GM18909 (cell line): ENCODE data around the gene PIAS1.
"Not testable (repeated sequence)": the region's sequence is repeated elsewhere in the genome, so short reads cannot be mapped to it uniquely, and the experiment has no call there.

Experiments
- ATAC-seq: cut with Tn5 transposase; IDR thresholded peaks from one replicate; pipeline ENCODE4 v1.9.1; 2021; ENCODE audit warnings: mild to moderate bottlenecking; ENCODE audit not compliant: unreplicated experiment, poor library complexity

Gene PIAS1

DNA sequence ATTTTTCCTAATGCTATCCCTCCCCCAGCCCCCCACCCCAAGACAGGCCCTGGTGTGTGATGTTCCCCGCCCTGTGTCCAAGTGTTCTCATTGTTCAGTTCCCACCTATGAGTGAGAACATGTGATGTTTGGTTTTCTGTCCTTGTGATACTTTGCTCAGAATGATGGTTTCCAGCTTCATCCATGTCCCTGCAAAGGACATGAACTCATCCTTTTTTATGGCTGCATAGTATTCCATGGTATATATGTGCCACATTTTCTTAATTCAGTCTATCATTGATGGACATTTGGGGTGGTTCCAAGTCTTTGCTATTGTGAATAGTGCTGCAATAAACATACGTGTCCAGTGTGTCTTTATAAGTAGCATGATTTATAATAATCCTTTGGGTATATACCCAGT is 117.9 kb downstream of the PIAS1 start:
- ATAC-seq: not testable (repeated sequence)

DNA sequence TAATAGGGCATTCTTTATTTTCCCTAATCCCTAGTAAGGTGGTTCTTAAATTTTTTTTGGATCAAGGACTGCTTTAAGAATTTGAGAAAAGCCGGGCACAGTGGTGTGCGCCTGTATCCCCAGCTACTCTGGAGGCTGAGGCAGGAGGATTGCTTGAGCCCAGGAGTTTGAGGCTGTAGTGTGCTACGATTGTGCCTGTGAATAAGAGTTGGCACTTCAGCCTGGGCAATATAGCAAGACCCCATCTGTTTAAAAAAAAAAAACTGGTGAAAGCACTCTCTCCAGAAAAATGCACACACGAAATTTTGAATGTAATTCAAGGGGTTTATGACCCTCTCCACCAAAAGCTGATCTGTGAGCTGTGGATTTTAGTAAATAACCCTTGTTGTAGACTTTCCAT is 119.0 kb downstream of the PIAS1 start:
- no peak for ATAC-seq

DNA sequence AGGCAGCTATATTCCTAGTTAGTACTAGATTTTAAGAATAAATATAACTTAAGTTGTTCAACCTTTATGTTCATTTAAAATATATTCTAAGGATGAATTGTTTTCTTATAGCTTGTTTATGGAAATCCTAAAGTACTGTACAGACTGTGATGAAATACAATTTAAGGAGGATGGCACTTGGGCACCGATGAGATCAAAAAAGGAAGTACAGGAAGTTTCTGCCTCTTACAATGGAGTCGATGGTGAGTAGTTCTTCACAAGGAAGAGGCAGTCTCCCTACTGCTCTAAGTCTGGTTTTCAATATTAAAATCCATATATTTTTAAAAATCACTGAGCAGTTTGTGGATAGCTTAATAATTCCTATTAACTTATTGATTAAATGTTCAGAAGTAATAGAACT is 121.4 kb downstream of the PIAS1 start:
- ATAC-seq: no peak

DNA sequence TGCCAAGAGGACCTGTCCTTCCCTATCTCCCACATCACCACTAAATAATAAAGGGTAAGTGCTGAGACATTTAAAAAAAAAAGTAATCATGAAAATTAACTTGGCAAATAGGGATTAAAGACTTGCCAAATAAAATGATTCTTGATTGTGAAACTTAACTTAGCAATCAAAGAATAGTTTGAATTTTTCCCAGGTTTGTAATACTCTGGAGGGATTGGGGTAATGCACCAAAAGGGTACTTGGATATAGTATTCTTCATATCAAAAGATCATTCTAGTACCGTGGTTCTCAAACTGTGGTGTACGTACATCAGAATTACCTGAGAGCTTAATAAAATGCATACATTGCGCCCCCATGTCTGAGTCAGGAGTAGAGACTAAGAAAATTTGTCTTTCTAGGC is 122.5 kb downstream of the PIAS1 start:
- ATAC-seq: no peak

DNA sequence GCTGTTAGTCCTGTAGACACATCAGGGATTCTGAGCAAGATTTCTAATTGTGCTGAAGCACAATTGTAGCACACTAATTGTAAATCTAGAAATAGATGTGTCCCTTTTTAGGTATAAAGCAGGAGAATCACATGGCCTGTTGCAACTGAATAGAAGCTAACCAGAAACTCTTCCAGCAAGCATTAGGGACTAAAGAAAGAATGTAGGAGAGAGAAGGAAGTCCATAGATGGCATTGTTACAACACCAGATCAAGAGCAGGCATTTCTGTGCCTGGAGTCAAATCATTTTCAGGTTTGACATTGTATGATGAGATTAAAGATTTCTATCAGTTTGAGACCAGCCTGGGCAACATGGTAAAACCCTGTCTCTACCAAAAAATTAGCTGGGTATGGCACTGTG is 123.6 kb downstream of the PIAS1 start:
- ATAC-seq: no peak

DNA sequence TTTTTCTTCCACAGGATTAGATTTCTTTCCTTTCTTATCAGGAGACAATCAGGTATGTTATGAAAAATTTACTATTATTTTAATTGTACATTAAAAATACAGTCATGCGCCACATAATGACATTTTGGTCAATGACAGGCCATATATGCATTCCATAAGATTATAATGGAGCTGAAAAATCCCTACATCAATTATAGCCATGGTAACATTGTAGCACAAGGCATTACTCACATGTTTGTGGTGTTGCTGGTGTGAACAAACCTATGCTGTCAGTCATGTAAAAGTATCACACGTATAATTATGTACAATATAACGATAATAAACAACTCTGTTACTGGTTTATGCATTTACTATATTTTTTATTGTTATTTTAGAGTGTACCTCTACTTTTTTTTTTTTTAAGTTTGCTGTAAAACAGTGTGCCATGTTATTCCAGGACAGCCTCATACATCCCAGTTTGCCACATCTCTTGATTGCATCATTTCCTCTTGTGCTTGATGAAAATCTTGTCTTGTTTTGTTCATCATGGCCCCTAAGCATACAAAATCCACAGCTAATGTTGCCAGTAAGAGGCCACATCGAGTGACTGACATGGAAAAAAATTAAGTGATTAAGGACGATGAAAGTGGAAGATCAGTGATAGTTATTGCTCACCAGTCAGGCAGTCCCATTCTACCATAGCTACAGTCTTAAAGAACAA is 129.7 kb downstream of the PIAS1 start:
- ATAC-seq: no peak

DNA sequence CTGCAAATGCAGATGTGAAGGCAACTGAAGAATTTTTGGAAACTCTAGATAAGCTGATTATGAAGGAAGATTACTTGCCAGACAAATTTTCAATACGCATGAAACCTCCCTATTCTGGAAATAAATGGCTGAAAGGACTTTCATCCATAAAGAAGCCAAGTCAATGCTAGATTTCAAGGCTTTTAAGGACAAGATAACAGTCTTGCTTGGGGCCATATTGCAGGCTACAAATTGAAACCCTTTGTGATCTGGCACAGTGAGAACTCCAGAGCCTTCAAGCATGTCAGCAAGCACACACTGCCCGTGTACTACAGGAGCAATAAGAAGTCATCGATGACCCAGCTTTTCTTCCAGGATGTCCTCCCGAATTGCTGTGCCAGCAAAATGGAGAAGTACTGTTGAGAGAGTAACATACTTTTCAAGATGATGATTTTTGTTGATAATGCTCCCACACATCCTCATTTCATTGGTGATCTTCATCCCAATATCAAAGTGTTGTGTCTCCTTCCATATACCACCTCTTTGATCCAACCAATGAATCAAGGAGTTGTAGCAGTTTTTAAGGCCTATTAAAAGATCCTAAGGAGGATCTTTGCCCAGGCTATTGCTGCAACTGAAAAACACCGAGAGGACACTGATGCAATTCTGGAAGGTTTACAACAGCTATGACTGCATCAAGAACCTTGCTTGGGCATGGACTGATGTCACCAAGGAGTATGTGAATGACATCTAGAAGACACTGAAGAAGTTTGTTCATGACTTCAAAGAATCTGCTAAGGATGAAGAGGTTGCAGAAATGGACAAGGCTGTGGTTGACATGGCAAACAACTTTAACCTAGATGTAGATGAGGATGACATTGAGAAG is 130.7 kb downstream of the PIAS1 start:
- ATAC-seq: no peak

DNA sequence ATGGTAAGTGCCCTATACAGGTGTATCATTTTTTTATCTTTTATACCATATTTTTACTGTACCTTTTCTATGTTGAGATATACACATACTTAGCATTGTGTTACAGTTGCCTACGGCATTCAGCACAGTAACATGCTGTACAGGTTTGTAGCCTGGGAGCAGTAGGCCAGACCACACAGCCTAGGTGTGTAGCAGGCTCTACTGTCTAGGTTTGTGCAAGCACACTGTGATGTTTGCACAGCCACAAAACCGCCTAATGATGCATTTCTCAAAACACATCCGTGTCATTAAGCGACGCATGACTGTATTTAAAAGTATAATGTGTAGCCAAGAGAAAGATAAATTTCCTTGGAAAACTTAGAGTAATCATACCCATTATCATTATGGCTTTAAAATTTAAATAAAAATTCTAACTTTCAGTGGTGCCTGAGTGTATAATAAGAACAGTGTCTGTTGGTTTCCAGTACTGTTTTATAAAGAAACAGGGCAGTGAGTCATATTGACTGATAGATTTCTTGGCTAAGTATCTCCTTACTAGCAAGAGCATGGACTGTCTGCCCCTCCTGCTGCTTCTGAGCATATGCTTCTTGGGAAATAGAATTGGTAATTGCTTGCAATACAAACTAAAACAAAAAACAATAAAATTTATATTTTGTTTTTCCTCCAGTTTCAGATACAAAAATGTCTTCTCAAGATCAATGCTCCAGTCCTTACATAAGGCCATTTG is 132.7 kb downstream of the PIAS1 start:
- ATAC-seq: no peak

DNA sequence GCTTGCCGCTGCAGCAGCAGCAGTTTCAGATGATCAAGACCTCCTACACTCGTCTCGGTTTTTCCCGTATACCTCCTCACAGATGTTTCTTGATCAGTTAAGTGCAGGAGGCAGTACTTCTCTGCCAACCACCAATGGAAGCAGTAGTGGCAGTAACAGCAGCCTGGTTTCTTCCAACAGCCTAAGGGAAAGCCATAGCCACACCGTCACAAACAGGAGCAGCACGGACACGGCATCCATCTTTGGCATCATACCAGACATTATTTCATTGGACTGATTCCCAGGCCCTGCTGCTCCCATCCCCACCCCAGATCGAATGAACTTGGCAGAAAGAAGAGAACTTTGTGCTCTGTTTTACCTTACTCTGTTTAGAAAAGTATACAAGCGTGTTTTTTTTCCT is 133.4 kb downstream of the PIAS1 start:
- ATAC-seq: no peak

DNA sequence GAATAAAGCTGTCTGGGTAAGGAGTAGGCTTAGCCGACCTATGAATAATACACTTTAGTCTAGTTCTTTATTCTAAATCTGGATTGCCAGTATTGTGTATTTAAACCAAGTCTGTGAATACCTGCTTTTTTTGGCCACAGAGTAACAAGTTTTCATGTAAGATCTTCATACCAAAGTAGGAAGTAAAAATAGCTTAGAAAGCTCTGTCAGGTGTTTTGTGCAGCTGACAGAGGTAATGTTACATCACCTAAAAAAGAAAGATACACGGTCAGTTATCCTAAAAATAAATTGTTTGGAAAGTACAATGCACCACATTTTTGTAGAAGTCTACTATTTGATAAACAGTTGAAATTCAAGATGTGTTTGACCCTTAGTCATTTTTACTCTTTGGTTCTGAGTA is 134.5 kb downstream of the PIAS1 start:
- ATAC-seq: no peak

DNA sequence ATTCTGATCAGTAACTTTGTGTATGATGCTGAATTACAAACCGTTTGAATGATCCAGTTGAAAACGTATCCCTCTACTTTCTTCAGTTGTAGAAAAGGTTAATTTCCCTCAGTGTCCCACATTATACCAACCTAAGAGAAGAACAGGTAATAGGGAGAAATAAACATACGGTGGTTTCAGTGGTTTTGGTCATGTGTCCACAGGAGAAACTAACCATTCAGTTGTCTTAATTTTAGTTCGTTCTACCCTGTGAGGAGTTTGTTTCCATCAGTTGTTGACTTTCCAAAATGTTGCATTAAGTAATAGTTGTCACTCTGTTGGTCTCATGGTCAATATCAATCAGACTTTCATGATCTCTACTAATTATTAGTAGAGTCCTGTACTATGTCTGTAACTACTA is 135.9 kb downstream of the PIAS1 start:
- no peak for ATAC-seq

DNA sequence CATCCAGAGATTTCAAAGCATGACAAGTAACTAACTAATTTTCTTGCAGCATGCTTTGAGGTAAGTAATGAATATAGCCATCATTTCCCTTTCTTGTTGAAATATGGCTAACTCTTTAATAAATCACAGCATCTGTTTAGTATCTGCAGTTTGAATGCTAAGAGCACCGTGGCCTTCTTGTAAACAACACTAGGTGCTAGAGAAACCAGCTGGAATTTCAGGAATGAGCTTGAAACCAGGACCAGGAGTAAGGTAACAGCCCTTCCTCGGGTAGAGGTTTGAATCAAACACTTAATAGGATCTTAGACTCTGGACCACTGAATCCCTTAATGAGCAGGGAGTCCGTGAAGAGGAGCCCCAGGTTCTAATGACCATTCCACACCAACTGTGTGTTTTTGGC is 137.4 kb downstream of the PIAS1 start:
- no peak for ATAC-seq

DNA sequence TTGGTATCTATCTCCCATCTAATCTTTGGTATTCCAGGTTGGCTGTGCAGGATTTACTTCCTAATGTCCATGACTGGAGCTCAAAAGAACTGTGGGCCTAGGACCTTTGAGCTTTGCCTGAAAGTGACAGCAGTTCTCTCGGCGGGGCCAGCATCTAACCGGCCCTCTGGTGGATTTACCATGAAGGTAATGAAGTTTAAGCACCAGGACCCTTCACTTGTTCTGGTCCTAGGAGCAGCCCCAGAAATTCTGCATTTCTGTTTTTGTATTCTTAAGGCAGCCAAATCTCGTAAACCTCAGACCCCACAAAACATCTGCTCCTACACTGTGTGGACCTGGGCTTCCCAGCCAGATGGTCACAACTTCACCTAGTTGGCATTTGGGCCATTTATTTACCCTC is 138.0 kb downstream of the PIAS1 start:
- ATAC-seq: no peak

DNA sequence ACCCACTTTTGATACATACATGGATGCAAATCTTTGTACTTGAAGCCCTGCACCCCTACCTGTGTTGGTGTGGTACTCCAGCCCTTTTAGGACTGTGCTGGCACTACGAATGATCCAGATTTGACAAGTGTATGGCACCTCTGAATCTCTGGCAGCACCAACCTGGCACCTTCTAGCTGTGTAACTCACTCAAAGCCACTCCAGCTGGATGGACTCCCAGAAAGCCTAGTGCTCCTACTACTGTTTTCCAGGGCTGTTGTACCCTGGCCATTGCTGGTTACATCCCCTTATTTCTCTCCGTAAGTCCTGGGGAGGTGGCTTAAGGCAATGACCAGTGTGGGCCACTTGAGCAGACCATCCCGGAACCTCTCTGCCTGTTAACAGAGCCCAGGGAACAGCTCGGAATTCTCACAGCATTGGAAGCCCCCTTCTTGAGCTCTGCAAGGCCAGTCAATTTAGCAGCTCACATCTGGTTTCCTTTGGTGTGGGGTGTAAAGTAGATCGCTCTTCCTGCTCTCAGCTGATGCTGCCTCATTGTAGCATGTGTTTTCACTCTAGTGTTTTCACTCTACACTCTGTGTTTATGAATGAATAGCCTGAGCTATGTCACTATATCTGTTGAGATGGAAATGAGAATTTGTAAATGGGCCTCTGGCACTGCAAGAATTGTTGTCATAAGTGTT is 138.8 kb downstream of the PIAS1 start:
- no peak for ATAC-seq

DNA sequence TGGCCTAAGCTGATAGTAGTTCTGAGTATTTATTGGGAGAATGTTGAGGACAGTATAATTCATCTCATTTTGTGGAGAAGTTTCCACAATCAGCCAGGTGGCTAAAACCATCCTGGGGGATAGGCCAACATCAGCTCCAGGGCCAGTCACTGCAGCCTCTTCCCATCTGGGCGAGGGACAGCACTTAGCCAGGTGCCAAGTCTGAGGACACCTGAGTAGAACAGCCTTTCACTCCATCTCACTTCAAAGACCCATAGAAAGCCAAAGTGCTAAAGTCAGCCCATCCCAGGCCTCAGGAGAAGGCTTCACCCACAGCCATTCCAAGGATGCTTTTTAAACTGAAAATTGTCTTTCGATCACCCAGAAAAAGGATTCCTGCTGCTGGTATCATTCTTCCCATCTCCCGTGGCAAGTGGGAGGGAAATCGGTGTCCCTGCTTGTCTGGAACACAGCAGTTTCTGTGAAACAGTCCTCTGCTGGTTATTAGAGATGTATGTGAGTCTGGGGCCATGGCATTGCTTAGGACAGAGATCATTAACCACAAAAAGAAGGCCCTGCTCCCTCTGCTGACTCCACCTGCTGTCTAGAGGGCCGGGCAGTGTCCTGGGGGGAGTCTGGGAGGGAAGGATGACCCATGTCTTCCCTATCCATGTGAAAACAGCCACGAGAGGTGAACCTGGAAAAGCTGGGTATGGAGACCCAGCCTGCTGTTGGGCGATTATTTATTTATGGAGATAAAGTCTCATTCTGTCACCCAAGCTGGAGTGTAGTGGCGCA is 141.4 kb downstream of the PIAS1 start:
- no peak for ATAC-seq

DNA sequence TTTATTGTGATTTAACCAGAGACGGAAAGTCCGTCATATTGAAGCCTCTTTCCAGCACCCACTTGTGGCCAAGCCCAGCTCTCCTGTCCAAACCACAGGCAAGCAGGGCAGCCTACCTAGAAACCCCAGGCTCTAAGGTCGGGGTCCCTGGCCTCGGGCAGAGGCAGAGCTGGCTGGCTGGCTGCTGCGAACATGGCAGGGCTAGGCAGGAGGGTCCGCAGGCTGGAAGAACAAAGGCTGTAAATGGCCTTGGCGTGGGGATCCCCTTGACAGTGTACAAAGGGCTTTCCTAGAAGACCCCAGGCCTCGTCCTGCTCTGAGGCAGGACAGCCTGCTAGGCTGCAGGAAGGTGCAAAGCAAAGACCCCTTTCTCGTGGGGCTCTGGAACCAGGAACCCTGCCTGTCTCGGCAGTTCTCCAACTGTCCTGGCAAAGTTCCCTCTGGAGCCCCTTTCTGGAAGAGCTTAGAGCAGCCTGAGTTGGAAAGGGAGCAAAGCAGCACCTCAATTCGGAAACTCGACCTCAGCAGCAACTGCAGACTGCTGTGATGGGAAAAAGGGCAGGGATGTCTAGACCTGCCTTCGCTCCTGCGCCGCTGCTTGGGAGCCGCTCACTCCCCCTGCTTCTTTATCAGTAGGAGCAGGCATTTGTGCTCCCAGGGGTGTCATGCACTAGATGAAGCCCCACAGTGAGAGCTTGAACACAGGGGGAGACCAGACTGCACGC is 142.5 kb downstream of the PIAS1 start:
- ATAC-seq: no peak

DNA sequence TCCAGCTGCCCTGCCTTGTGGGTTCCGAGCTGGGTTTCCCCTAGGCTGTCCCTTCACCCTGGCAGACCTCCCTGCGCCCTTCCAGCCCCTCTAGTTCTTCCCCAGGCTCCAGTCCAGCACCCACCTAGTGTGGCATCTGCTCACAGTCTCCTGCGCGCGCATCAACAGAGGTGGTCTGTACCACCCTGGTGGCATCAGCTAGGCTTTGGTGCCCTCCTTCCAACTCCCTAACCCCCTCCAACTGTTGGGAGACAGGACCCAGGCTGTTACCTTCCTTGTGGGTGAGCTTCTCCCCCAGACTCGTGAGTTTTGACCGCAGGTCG is 143.0 kb downstream of the PIAS1 start:
- no peak for ATAC-seq

DNA sequence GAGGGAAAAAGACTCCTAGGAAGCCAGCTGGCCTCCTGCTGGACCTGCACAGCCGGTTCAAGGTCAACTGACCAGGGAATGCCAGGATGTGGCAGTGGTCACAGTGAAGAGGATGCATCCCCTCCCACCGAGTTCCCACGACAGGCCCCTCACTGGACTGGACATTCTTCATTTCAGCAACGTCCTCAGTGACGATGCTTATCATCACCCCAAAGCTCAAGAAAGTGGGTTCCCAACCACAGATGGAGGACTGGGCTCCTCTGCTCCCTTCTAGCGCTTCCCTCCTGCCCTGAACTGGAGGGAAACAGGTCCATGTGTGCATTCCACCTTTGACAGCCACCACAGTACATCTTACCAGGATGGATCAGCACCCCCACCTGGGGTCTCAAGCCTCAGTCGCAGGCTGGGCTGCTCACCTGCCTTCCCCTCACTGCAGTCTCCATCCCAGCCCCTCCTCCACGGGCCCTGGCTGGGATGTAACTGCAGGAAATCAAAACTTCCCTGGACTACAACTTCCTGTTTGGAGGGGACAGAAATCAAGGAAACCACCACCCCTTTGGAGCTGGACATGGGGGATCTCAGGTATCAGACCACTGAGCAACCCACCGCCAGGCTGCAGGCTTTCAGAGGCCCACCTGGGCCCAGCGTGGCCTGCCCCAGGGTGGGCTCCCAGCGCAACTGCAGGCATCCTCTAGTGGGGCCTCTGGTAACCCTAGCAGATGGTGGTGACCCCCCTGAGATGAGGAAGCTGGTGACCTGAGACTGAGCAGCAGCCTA is 143.7 kb downstream of the PIAS1 start:
- no peak for ATAC-seq

DNA sequence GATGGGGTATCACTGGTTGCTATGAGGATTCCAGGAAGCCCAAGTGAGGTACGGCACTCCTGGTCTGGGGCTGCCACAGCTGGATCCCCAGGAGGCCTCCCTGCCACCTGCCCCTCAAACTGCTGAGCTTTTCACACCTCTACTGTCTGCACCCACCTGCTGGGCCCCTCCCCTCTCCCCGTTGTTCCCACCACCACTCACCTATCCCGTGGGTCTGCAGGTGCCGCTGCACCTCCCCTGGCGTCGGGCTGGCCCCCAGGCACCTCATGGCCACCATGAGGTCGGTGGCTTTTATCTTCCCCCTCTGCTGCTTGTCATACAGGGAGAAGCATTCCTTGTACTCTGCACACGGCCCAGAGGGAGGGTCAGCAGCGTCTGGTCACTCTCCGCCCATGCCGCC is 145.2 kb downstream of the PIAS1 start:
- ATAC-seq: no peak
